Heart left ventricle (tissue), 16 donors: Measurements from ENCODE around the gene LAMC1. TPM values are rescaled to one million over a fixed set of nuclear protein-coding genes. Genes with fewer than 3 reads are reported as not detected.
A peak's percentile ranks its signal among the peaks of the same experiment; 100 is the strongest.

Source experiments
- ATAC-seq, 4 donors: fragments of 200-7000 bp; cut with Tn5 transposase; one replicate each; pipeline ENCODE4 v1.9.1; 2020 to 2022; ENCODE audit warnings: moderate library complexity in 4 of 4, mild to moderate bottlenecking in 3 of 4, moderate number of reproducible peaks in 1 of 4
- DNase-seq, 5 donors: peaks; one replicate each; pipeline ENCODE4 v3.0.0-alpha.2; 2020
- H3K27ac ChIP-seq, 12 donors: fragments of 200-600 bp; sonication (generic) in 4 of 12; one replicate each; pipeline versions ENCODE4 v1.5.0 to v1.8.0; 2016 to 2022; ENCODE audit warnings: mild to moderate bottlenecking in 2 of 12
- H3K27me3 ChIP-seq, 9 donors: fragments of 200-600 bp; sonication (generic) in 2 of 9; one replicate each; pipeline versions ENCODE4 v1.5.1 to v1.8.0; 2016 to 2022; ENCODE audit warnings: mild to moderate bottlenecking in 3 of 9
- H3K36me3 ChIP-seq, 9 donors: fragments of 200-600 bp; sonication (generic) in 2 of 9; one replicate each; pipeline versions ENCODE4 v1.5.0 to v1.8.0; 2018 to 2022; ENCODE audit warnings: mild to moderate bottlenecking in 2 of 9
- H3K4me1 ChIP-seq, 12 donors: fragments of 200-600 bp; sonication (generic) in 4 of 12; one replicate each; pipeline versions ENCODE4 v1.5.0 to v1.8.0; 2016 to 2022; ENCODE audit warnings: mild to moderate bottlenecking in 3 of 12
- H3K4me3 ChIP-seq, 12 donors: fragments of 200-600 bp; sonication (generic) in 4 of 12; one replicate each; pipeline versions ENCODE4 v1.5.0 to v1.8.0; 2017 to 2022; ENCODE audit warnings: mild to moderate bottlenecking in 9 of 12, moderate library complexity in 4 of 12
- H3K9me3 ChIP-seq, 12 donors: fragments of 200-600 bp; sonication (generic) in 4 of 12; one replicate each; pipeline versions ENCODE4 v1.5.0 to v1.8.0; 2016 to 2022; ENCODE audit warnings: mild to moderate bottlenecking in 1 of 12
- CTCF ChIP-seq, 12 donors: fragments of 200-600 bp; sonication (generic) in 4 of 12; IDR thresholded peaks; one replicate each; pipeline versions ENCODE4 v1.5.0 to v1.8.0; 2018 to 2022; ENCODE audit warnings: antibody characterized with exemption in 12 of 12, mild to moderate bottlenecking in 5 of 12
- POLR2A ChIP-seq, 2 donors: fragments of 450-650 bp; IDR thresholded peaks; one replicate each; pipeline ENCODE4 v1.6.1; 2017; ENCODE audit warnings: antibody characterized with exemption in 2 of 2, mild to moderate bottlenecking in 2 of 2, moderate library complexity in 2 of 2
- WGBS, 4 donors: extraction: QIAGEN DNeasy Blood & Tissue Kit in 2 of 4; methylation state at CpG; one replicate each; pipeline versions ENCODE4 v1.1.5 to v1.1.7; 2013 to 2018; 5-methylcytosine and 5-hydroxymethylcytosine counted together
- intact Hi-C, 10 donors: fragments of 100-400 bp; cut with DNase I; formaldehyde crosslinking; loops; one replicate each; pipeline versions ENCODE4 v1.11.1 to v1.14.2; 2022
- polyA plus RNA-seq, 2 donors: library from polyadenylated mRNA; stranded (reverse); fragments of 200-250 nt; gene quantifications; one replicate each; pipeline ENCODE4 v1.2.3, GENCODE V29; 2013
- total RNA-seq, 9 donors: library from RNA; depleted of rRNA in 2 of 9; stranded (reverse); fragments of >200 nt in 2 of 9; fragmentation: NEBNext Ultra II Directional in 3 of 9; extraction: Animal tissue kit (Norgen Biotek cat#: 25700) in 3 of 9; gene quantifications; one replicate each; pipeline versions ENCODE4 v1.1.0 to v1.2.4, GENCODE V29; 2016 to 2023
- donor health status: ischemic (EF 13 %, LVEDD 7.1; RV severe dilation, severe dysfunction).
- donor health status: healthy with polysubstance abuse.
- donor health status: DM: no; HTN: yes; CAD: no.
- donor health status: DM: no; HTN: no; CAD: no.
- donor health status: ischemic (EF 25% LVEDD 6.9; RV normal size, moderate dysfunction).
- donor health status: ischemic (EF 25% LVEDD 5.7; RV mildly dilated, moderate dysfunction).
- donor health status: healthy.
- donor health status: DM: yes; HTN: yes; CAD: no.
- donor health status: ischemic (EF 35%, LVEDD 5.7; RV mildly dilated, moderate dysfunction).
- donor health status: nonischemic (EF 11% LVEDD 7.7; RV severe dilation, severe dysfunction).
- donor health status: DM: yes; HTN: yes; CAD: no.
- donor health status: PGD.
- donor health status: ischemic (EF 29% LVEDD 5.4; RV normal size, mild dysfunction).
- donor health status: nonischemic (EF 23%, LVEDD 6.1; RV moderate dilation, normal function).

LAMC1 gene
- total and polyA plus RNA-seq, 11 donors, result 22.9 to 226 (median 119) TPM

- no peak overlapping the region for H3K4me3 ChIP-seq
- peaks cover 0 to 60% (median 45%) of the 10 kb centered on the region in 9 donors for H3K36me3 ChIP-seq
- ATAC-seq (no peak), DNase-seq (no peak)
- 83 to 88% (median 84%) methylated on average over 7 of the region's 7 CpGs for WGBS, 4 donors
- peaks cover 0 to 34% (median 18%) of the 10 kb centered on the region in 12 donors for H3K4me1 ChIP-seq
- H3K27me3 ChIP-seq, result no peaks in the 10 kb centered on the region
- no peaks in the 10 kb centered on the region for H3K9me3 ChIP-seq
- H3K27ac ChIP-seq, result peak overlapping the region in 2 of 12 donors; percentile 24 to 52
- no peak for TF ChIP-seq POLR2A (IDR thresholded peaks at IDR 0.05)
- intact Hi-C loops, result loop anchor here in 6 of 10 donors (5.0 to 10.0 kb wide), 4 partner anchors 79 to 259 kb away; no protein-coding TSS in a partner anchor
Observed at GRCh38 chr1:183143576-183144315, 120.5 kb downstream of the LAMC1 start.

GRCh38 chr1:183144752-183145151 is 121.5 kb downstream of the LAMC1 start:
- ATAC-seq, result no peak
- no peaks in the 10 kb centered on the region for H3K9me3 ChIP-seq
- TF ChIP-seq POLR2A (IDR thresholded peaks at IDR 0.05) (no peak), CTCF (IDR thresholded peaks at IDR 0.05) (no peak)
- no peak for DNase-seq
- no peaks in the 10 kb centered on the region for H3K27me3 ChIP-seq
- H3K4me1 ChIP-seq, result peaks cover 0 to 30% (median 15%) of the 10 kb centered on the region in 12 donors
- intact Hi-C loops, result loop anchor here in 7 of 10 donors (5.0 to 10.0 kb wide), 5 partner anchors 38 to 260 kb away; no protein-coding TSS in a partner anchor
- H3K27ac ChIP-seq, result no peak overlapping the region
- H3K36me3 ChIP-seq, result peaks cover 0 to 52% (median 40%) of the 10 kb centered on the region in 9 donors
- WGBS, 4 donors, result 61 to 81% (median 71%) methylated on average over 3 of the region's 3 CpGs
- no peak overlapping the region for H3K4me3 ChIP-seq

- Histone ChIP-seq H3K4me3 (no peak overlapping the region), H3K9me3 (peaks cover 0 to 3% (median 0%) of the 10 kb centered on the region in 12 donors), H3K27ac (peak overlapping the region in 1 of 12 donors; percentile 51), H3K36me3 (peaks cover 0 to 25% (median 14%) of the 10 kb centered on the region in 9 donors), H3K4me1 (peaks cover 0 to 22% (median 10%) of the 10 kb centered on the region in 12 donors), H3K27me3 (no peaks in the 10 kb centered on the region)
- 47 to 89% (median 81%) methylated on average over 2 of the region's 2 CpGs for WGBS, 4 donors
- intact Hi-C loops, result loop anchor here in 5 of 10 donors (5.0 to 10.0 kb wide), 4 partner anchors 35 to 263 kb away; no protein-coding TSS in a partner anchor
- DNase-seq (no peak), ATAC-seq (no peak)
- no peak for TF ChIP-seq POLR2A (IDR thresholded peaks at IDR 0.05)
- no peak for TF ChIP-seq CTCF (IDR thresholded peaks at IDR 0.05)
Observed at GRCh38 chr1:183147735-183148134, 124.5 kb downstream of the LAMC1 start.

GRCh38 chr1:183148599-183148998 is 125.4 kb downstream of the LAMC1 start:
- Histone ChIP-seq H3K36me3 (peaks cover 0 to 17% (median 8%) of the 10 kb centered on the region in 9 donors), H3K27me3 (no peaks in the 10 kb centered on the region), H3K4me1 (peaks cover 0 to 19% (median 10%) of the 10 kb centered on the region in 12 donors), H3K9me3 (peaks cover 0 to 3% (median 0%) of the 10 kb centered on the region in 12 donors), H3K27ac (peak overlapping the region in 9 of 12 donors; percentile 3 to 61 (median 33)), H3K4me3 (no peak overlapping the region)
- peak; percentile 63 to 83 (median 72) for ATAC-seq
- TF ChIP-seq POLR2A (IDR thresholded peaks at IDR 0.05), result no peak
- no peak for TF ChIP-seq CTCF (IDR thresholded peaks at IDR 0.05)
- no peak for DNase-seq
- WGBS, 4 donors, result 29 to 40% (median 36%) methylated on average over 5 of the region's 5 CpGs
- intact Hi-C loops, result loop anchor here in 5 of 10 donors (5.0 to 10.0 kb wide), 4 partner anchors 34 to 264 kb away; no protein-coding TSS in a partner anchor
